ENCODE results near the gene KRT37. TPM values are rescaled to one million over a fixed set of nuclear protein-coding genes. Genes with fewer than 3 reads are reported as not detected.
A peak's percentile ranks its signal among the peaks of the same experiment; 100 is the strongest.

Gene KRT37
- total RNA-seq, 2 donors from 2014 or later = not detected

DNA sequence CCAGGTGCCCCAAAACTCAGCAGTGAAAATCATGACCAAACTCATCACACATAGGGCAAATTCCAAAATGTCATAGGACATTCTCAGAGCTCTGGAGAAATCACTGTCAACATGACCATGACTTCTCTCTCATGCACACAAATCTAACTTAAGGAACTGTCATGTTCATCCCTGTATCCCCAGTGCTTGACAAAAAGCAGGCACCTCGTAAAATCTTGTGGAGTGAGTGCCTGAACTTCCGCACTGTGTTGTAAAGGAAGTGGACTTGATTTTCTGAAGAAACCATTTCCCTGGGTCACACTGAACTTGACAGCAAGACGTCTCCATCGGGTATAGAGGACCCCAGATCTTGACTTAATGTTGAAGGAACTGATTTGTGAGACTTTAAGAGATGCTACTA is 2.8 kb downstream of the KRT37 start:
- no peak for DNase-seq (ENCODE audit: low spot score)
- Histone ChIP-seq H3K27ac (no peak overlapping the region), H3K4me1 (replicated peaks) (peaks cover 3% of the 10 kb centered on the region), H3K36me3 (no peaks in the 10 kb centered on the region), H3K4me3 (no peak overlapping the region), H3K9me3 (no peaks in the 10 kb centered on the region), H3K27me3 (replicated peaks; ENCODE audit: insufficient read depth) (no peaks in the 10 kb centered on the region)
- TF ChIP-seq, protein P1, sequence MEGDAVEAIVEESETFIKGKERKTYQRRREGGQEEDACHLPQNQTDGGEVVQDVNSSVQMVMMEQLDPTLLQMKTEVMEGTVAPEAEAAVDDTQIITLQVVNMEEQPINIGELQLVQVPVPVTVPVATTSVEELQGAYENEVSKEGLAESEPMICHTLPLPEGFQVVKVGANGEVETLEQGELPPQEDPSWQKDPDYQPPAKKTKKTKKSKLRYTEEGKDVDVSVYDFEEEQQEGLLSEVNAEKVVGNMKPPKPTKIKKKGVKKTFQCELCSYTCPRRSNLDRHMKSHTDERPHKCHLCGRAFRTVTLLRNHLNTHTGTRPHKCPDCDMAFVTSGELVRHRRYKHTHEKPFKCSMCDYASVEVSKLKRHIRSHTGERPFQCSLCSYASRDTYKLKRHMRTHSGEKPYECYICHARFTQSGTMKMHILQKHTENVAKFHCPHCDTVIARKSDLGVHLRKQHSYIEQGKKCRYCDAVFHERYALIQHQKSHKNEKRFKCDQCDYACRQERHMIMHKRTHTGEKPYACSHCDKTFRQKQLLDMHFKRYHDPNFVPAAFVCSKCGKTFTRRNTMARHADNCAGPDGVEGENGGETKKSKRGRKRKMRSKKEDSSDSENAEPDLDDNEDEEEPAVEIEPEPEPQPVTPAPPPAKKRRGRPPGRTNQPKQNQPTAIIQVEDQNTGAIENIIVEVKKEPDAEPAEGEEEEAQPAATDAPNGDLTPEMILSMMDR (IDR thresholded peaks at IDR 0.05) = no peak
- no peak for TF ChIP-seq POLR2A (IDR thresholded peaks at IDR 0.05)
- no peak for TF ChIP-seq POLR2AphosphoS5 (IDR thresholded peaks at IDR 0.05)
- intact Hi-C loops (cut with DNase I) = no loop called here
- WGBS = 67% methylated on average over 4 of the region's 4 CpGs

DNA sequence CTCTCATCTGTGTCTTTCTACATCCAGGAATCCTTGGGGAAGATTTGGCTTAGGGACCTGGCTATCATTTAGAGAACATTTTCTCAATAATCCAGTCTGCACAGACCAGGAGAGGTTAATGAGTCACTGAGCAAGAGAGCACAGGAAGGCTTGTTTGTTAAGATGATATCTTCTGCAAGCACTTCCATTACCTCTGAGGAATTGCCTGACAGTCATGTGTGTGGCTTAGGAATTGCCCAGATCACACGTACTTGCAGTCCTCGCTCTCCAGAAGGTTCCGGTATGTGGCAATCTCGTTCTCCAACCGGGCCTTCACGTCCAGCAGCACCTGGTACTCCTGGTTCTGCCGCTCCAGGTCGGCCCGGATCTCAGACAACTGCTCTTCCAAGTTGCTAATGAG is 3.3 kb downstream of the KRT37 start:
- Histone ChIP-seq H3K27me3 (replicated peaks; ENCODE audit: insufficient read depth) (no peaks in the 10 kb centered on the region), H3K27ac (no peak overlapping the region), H3K36me3 (no peaks in the 10 kb centered on the region), H3K4me1 (replicated peaks) (peaks cover 3% of the 10 kb centered on the region), H3K9me3 (no peaks in the 10 kb centered on the region), H3K4me3 (no peak overlapping the region)
- peak; percentile 71 for DNase-seq (ENCODE audit: low spot score)
- WGBS = 26% methylated on average over 9 of the region's 9 CpGs
- TF ChIP-seq POLR2AphosphoS5 (IDR thresholded peaks at IDR 0.05) = peak; percentile 81
- TF ChIP-seq, protein P1 (IDR thresholded peaks at IDR 0.05) = no peak
- intact Hi-C loops (cut with DNase I) = no loop called here

DNA sequence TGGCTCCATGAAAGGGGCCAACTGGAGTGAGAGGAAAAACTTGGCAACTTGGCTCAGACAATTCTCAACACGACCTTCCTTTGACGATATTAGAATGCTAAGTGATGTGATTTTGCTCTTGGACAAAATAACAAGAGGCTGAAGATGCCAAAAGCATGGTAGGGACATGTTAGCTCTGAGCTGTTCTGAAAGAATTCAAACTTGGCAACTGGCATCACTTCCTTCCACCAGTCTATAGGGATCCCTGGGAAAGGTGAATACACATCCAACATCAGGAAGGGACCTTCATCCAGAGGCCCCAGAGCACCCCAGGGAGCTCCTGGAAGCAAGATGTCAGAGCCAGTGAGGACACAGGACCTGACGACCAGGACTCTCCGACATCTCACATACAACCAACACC is 4.3 kb downstream of the KRT37 start:
- Histone ChIP-seq H3K27ac (no peak overlapping the region), H3K4me1 (replicated peaks) (peaks cover 3% of the 10 kb centered on the region), H3K36me3 (no peaks in the 10 kb centered on the region), H3K9me3 (no peaks in the 10 kb centered on the region), H3K4me3 (no peak overlapping the region), H3K27me3 (replicated peaks; ENCODE audit: insufficient read depth) (no peaks in the 10 kb centered on the region)
- intact Hi-C loops (cut with DNase I) = no loop called here
- WGBS = 34% methylated on average over 4 of the region's 4 CpGs
- no peak for TF ChIP-seq POLR2A (IDR thresholded peaks at IDR 0.05)
- TF ChIP-seq, protein P1 (IDR thresholded peaks at IDR 0.05) = no peak
- peak; percentile 37 for TF ChIP-seq POLR2AphosphoS5 (IDR thresholded peaks at IDR 0.05)
- peak; percentile 46 for DNase-seq (ENCODE audit: low spot score)

DNA sequence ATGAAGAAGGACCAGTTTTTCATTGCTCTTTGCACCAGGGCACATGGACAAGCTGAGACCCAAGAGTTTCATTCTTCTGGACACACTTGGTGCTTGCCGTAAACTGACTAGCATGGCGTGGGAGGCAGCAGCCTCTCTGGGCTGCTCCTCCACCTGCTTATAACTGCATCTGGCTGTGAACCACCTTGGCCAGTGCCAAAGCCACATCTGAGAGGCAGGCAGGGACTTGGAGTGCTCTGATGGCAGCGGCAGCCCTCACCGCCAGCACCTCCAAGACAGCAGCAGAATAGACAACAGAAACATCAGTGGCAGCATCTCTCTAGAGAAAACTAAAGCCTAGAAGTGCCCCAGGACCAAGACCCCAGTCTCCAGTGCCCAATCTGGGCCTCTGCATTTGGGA is 4.7 kb downstream of the KRT37 start:
- H3K9me3 ChIP-seq = no peaks in the 10 kb centered on the region
- intact Hi-C loops (cut with DNase I) = no loop called here
- 30% methylated on average over 4 of the region's 4 CpGs for WGBS
- H3K36me3 ChIP-seq = no peaks in the 10 kb centered on the region
- H3K27ac ChIP-seq = no peak overlapping the region
- no peaks in the 10 kb centered on the region for H3K27me3 ChIP-seq (replicated peaks; ENCODE audit: insufficient read depth)
- H3K4me3 ChIP-seq = no peak overlapping the region
- H3K4me1 ChIP-seq (replicated peaks) = peaks cover 3% of the 10 kb centered on the region
- TF ChIP-seq POLR2A (IDR thresholded peaks at IDR 0.05) = no peak
- no peak for TF ChIP-seq POLR2AphosphoS5 (IDR thresholded peaks at IDR 0.05)
- TF ChIP-seq, protein P1 (IDR thresholded peaks at IDR 0.05) = no peak
- DNase-seq (ENCODE audit: low spot score) = peak; percentile 64

DNA sequence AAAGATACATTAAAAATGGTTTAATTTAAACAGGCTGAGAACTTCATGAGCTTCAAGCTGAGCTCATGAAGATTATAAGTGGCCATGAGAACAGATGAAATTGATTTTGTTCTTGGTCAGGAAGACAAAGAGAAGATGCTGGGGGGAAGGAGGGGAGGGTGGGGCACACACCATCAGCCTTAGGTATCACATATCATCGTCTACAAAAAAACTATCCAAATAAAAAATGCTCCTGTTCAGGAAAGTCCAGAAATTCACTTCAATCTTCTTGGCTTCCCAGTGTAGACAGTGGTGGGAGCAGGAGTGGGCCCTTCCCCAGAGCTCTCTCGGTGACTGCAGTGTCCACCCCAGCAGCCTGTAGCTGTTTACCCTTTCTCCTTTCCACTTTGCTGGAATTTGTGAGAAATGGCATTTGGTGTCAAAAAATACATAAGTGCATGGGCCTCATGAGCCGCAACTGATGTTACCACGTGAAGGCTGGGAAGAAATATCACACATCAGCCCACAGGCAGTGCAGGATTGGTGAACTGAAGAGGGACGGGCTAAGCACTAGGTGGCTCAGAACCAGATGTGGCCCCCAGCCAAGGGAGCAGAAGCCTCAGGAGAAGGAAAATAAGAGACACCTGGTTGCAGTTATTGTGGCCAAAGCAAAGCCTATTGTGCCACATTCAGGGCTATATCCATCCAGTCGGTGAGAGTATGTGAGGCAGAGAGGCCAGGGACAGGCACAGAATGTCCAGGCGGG is 6.1 kb downstream of the KRT37 start:
- Histone ChIP-seq H3K36me3 (no peaks in the 10 kb centered on the region), H3K9me3 (no peaks in the 10 kb centered on the region), H3K4me1 (replicated peaks) (peaks cover 3% of the 10 kb centered on the region), H3K4me3 (no peak overlapping the region), H3K27me3 (replicated peaks; ENCODE audit: insufficient read depth) (no peaks in the 10 kb centered on the region), H3K27ac (no peak overlapping the region)
- TF ChIP-seq POLR2AphosphoS5 (IDR thresholded peaks at IDR 0.05) = no peak
- no peak for TF ChIP-seq POLR2A (IDR thresholded peaks at IDR 0.05)
- TF ChIP-seq, protein P1 (IDR thresholded peaks at IDR 0.05) = no peak
- intact Hi-C loops (cut with DNase I) = no loop called here
- WGBS = 69% methylated on average over 7 of the region's 7 CpGs
- no peak for DNase-seq (ENCODE audit: low spot score)

Data from prostate gland (tissue), 2 donors.